Measurements from ENCODE around the gene SYT6.
A peak's percentile ranks its signal among the peaks of the same experiment; 100 is the strongest.

The SYT6 gene, protein sequence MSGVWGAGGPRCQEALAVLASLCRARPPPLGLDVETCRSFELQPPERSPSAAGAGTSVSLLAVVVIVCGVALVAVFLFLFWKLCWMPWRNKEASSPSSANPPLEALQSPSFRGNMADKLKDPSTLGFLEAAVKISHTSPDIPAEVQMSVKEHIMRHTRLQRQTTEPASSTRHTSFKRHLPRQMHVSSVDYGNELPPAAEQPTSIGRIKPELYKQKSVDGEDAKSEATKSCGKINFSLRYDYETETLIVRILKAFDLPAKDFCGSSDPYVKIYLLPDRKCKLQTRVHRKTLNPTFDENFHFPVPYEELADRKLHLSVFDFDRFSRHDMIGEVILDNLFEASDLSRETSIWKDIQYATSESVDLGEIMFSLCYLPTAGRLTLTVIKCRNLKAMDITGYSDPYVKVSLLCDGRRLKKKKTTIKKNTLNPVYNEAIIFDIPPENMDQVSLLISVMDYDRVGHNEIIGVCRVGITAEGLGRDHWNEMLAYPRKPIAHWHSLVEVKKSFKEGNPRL

DNA sequence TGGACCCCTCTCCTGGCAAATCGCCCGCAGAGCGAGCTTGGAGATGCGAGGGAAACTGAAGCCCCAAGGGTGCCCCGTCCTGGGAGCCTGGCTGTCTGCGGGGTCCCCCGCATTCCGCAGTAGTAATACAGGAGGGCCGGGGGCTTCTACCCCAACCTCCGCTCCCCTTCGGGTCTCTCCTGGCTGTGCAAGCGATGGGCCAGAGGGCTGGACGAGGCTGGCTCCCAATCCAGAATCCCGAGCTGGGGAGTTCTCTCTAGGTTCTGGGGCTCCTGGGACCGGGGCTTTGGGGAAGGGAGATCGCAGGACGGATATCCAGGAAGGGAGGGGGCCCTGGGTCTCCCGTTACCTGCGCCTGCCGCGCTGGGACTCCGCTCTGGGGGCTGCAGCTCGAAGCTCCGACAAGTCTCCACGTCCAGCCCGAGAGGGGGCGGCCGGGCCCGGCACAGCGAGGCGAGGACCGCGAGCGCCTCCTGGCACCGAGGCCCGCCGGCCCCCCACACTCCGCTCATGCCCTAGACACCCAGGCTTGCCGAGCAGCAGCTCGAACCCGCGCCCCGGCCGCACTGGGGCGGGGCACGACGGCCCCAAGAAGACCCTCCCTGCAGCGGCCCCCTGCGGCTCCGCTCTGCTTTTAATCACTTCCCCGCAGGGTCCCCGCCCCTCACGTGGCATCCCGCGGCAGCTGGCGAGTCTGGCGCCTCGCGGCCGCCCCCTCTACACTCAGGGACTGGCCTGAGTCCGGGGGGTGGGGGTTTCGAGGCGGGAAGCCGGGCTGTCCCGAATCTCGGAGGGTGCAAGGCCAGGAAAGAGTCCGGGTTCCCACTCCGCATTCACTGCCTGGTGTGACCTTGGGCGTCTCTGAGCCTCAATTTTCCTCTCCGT lies at the start of gene SYT6:
SYT6 (minus strand) TSS at position 609 of the 885 bp plus-strand sequence; CDS start at position 512, 97 bp downstream.
- no peak for DNase-seq

DNA sequence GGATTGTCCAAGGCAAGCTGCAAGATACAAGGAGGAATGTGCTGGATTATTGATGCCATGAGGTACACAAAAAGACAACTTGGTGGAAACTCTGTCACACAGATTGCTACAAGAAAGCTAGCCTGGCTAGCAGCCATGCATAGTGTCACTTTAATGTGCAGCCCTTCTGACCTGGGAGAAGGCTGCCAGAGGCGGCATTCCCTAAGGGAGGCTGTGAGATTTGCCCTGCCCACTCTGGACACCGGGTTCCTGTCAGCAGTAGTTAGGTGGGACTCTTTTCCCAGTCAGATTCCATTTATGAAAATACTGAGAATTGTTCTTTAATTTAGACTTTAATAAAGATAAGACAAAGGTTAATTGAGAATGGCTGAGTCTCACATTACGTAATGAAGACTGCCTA lies 47.8 kb upstream of the SYT6 start:
- DNase-seq, result no peak

- DNase-seq, result no peak
Measured at GRCh38 chr1:114199017-114199594, 45.4 kb upstream of the SYT6 start.

DNA sequence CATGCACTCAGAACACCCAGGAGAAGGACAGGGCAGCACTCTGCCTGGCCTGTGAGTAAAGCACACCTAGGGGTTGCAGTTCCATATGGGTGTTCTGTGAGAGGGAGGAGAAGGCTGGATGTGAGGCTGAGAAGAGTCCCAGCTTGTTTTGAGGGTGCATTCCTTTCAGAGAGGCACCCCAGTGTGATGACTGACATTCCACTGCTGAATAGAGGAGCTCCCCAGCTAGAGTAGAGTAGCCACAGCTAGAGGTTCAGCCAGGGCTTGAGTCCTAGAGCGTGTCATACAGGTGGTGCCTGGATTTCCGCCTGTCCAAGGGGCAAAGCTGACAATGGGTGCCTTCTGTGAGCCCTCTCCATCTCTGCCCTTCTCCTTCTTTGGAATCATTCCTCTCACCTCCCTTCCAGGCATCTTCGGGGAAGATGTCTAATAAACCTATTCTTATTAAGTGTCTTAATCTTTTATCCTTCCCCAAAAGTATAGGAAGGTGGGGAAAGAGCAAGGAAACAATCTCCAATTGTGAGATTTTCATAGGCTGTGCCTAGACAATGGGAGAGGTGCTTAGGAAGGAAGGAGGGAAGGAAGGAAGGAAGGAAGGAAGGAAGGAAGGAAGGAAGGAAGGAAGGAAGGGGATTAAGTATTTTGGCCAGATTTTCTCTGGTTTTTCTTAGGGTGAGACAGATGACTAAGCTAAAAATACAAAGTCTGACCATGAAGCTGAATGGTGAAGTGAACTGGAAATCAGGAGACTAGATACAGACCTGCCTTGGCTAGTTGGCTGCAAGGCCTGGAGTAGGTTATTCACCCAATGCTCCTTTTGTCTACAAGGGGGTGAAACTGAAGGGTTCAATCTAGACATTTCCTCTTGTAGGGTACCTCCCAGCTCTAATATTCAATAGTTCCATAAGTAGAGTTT lies 43.6 kb upstream of the SYT6 start:
- no peak for DNase-seq

GRCh38 chr1:114195819-114196218 lies 42.1 kb upstream of the SYT6 start:
- no peak for DNase-seq

DNA sequence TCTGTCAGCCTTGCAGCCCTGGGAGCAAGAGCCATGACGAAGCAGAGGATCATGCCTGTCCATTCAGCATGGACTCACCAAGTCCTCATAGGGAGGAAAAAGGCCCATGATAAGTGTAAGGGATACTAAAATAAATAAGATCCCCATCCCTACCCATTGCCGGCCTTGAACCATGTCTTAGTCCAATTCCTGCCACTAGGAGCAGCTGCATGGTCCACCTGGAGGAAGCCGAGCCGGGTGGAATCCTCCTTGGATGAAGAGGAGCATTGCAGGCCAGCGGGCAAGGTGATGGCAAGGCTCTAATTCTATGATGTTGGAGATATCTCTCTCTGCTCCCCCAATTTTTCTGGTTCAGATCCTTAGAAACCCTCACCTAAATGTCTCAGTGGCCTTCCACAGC lies 38.7 kb upstream of the SYT6 start:
- no peak for DNase-seq

DNA sequence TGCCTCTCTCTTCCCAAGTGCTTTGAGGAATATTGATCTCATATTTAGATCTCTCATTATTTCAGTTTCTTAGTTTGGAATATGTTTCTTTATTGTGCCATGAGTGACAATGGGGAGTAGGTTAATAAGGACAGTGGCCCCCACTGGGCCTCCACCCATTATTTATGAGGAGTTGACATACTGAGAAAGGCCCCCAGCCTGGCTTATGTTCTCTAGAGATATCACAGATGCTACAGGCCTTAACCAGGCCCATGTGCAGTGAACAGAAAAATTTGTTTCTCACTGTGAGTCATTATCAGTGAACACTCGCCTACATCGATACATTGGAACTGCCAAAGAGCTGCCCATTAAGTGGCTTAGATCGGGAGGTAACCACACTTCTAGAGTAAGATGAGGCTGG lies 35.7 kb upstream of the SYT6 start:
- no peak for DNase-seq

- no peak for DNase-seq
Measured at GRCh38 chr1:114181356-114181755, 27.7 kb upstream of the SYT6 start.

- DNase-seq, result no peak
Measured at GRCh38 chr1:114180742-114181141, 27.1 kb upstream of the SYT6 start.

GRCh38 chr1:114178936-114179335 lies 25.3 kb upstream of the SYT6 start:
- DNase-seq, result no peak

- DNase-seq, result no peak
Measured at GRCh38 chr1:114177282-114177681, 23.6 kb upstream of the SYT6 start.

DNA sequence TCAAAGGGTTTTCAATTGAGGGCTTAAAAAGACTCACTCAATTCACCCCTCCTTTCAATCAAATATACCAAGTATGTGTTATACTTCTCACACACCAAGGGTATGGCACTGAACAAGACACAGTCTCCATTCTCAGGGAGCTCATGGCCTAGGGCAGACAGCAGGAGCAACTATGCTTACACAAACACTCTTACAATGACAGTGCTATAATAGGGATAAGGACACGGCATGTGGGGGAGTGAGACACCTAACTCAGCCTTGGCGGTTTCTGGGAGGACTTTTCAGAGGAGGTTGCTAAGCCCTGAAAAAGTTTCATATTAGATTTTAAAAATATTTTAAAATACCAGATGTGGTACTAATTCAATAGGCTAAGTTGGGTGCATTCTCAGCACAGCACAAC lies 22.7 kb upstream of the SYT6 start:
- DNase-seq, result no peak

- DNase-seq, result no peak
Measured at GRCh38 chr1:114173680-114174079, 20.0 kb upstream of the SYT6 start.

GRCh38 chr1:114169509-114169908 lies 15.8 kb upstream of the SYT6 start:
- no peak for DNase-seq

GRCh38 chr1:114167226-114167625 lies 13.6 kb upstream of the SYT6 start:
- DNase-seq, result no peak

GRCh38 chr1:114164840-114165543 lies 11.3 kb upstream of the SYT6 start:
- DNase-seq, result no peak

GRCh38 chr1:114159941-114160340 lies 6.3 kb upstream of the SYT6 start:
- DNase-seq, result no peak

- no peak for DNase-seq
Measured at GRCh38 chr1:114157275-114157660, 3.6 kb upstream of the SYT6 start.

DNA sequence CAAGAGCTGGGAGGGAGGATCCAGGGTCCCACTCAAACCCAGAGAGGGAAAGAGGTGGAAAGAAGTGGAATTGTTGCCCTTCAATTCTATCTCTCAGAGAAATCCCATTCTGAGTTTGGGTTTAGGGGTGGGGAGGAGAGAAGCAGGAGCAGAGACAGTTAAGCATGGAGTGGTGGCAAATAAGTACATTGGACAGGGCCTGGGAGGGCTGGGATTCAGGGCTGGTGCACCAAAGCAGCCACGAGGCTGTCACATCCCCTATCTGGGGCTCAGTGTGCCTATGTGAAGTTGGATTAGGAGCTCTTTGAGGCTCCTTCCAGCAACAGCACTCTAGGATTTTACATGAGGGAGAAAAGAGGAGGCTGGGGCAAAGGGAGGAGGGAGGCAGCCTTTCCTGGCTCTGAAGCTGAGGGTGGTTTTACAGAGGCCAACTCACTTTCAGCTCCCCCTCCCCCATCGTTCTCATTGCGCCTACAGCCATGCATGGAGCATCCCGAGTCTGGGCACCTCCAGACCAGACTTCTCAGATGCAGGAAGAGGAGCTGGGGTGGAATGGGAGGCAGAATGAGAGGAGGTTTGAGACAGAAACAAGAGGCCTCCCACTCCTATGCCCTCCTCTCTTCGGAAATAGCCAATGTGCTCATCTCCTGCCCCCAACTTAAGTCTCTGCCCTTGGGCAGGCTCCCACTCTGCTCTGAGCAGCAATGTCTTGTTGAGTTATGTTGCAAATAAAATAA lies 3.0 kb upstream of the SYT6 start:
- no peak for DNase-seq

DNA sequence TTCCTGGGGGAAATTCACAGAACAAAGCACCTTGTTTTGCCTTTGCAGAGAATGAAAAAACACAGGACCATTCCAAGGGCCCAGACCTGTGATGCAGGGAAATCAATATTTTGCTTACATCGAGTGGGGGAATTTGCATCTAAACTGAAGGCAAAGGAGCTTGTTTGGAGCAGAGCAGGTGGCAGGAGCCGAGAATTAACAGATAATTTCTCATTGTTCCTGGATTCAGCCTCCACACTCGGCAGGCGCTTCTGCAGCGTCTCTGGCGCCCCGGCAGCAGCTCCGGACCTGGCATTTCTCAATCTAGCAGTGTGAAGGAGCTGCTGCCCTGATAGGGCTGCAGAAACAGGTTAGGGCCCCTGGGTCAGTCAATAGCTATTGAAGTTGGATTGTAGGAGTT lies 2.0 kb upstream of the SYT6 start:
- no peak for DNase-seq

DNA sequence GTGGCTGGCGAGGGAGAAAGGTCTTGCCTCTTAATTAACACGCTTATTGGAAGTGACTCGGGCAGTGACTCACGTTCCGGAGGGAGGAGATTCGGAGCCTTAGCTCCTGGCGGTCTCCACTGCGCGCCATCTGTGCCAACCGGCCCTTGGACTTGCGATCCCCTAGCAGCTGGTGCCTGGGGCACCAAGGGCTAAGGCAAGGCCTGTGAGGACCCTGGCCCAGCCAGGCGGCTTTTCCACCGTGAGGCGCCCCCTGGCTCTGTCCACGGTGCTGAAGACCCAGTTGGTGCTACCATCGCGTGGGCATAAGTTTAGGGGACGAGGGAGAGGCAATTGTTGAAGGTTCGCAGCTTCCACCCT lies 1.3 kb upstream of the SYT6 start:
- peak; percentile 14 for DNase-seq
